Ammon's horn (tissue), 1 donor: Measurements from ENCODE around the gene PPARG.
"Not testable (repeated sequence)": the region's sequence is repeated elsewhere in the genome, so short reads cannot be mapped to it uniquely, and the experiment has no call there.

ENCODE experiments used
- DNase-seq: peaks from one replicate; pipeline ENCODE4 v3.0.0-alpha.2; 2016; ENCODE audit warnings: low spot score

Gene PPARG

DNA sequence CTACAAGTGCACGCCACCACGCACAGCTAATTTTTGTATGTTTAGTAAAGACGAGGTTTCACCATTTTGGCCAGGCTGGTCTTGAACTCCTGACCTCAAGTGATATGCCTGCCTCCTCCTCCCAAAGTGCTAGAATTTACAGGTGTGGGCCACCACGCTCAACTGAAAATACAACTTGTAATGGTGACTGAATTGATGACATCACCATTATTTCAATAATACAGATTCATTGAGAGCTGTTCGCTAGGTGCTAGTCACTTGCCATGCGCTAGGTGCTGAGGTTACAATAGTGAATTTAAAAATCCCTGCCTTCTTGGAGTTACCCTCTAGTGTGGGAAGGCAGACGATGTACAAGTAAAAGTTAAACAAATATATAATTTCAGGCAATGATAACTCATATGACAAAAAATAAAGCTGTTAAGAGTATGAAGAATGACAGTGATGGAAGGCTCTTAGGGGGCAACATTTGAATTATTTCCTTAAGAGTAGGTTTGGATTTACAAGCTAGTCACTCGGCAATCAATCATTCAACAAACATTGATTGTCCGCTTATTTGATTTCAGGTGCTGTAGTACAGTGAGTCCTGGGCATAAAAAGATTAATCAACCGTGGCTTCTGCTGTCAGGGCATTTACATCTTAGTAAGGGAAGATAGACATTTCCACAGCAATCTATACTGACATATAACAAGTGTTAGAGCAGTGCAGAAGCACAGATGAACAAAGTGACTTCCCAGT lies 9.1 kb upstream of the PPARG start:
- no peak for DNase-seq

DNA sequence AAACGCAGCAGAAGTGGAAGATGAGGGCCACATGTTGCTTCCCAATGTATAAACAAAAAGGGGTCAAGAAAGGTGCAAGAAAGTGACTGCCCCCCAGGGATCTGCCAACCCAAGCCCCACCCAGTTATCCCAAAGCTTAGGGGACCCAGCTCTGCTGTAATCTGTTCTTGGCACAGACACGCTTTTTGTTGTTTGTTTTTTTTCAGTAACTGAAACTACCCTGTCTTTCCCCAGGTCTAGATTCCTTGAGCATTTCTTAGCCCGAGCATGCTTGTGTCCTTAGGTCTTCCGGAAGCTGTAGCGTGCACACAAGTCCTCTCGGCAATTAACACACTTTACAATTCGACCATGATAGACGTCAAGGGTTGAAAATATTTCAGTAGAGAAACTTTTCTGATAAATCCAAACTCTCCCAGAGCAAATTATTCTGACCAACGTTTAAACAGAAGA lies 8.5 kb upstream of the PPARG start:
- DNase-seq: no peak

DNA sequence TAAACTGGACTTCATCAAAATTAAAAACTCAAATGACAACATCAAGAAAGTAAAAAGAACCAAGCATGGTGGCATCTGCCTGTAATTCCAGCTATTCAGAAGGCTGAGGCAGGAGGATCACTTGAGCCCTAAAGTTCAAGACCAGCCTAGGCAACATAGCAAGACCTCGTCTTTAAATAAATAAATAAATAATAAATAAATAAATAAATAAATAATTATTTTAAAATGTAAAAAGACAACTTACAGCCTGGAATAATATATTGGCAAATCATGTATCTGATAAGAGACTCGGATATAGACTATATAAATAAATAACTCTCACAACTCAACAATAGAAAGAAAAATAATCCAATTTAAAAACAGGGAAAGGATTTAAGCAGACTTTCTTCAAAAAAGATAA lies 4.3 kb upstream of the PPARG start:
- no peak for DNase-seq

DNA sequence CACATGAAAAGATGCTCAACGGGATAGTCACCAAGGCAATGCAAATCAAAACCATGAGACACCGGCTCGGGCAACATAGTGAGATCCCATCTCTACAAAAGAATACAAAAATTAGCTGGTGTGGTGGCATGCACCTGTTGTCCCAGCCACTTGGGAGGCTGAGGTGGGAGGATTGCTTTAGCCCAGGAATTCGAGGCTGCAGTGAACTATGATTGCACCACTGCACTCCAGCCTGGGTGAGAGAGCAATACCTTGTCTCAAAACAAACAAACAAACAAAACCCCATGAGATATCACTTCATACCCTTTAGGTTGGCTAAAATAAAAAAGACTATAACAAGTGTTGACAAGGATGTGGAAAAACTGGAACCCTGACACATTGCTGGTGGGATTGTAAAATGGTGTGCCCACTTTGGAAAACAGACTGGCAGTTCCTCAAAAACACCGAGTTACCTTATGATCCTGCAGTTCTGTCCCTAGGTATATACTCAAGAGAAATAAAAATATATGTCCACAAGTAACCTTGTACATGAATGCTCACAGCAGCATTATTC lies 3.8 kb upstream of the PPARG start:
- DNase-seq: no peak

DNA sequence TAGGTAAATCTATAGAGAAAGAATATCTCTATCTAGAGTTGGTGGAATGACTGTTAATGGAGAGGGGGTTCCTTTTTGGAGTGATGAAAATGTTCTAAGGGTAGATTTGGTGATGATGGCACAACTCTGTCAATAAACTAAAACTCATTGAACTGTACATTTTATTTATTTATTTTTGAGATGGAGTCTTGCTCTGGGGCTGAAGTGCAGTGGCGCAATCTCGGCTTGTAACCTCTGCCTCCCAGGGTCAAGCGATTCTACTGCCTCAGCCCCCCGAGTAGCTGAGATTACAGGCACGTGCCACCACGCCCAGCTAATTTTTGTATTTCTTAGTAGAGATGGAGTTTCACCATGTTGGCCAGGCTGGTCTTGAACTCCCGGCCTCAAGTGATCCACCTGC lies 3.1 kb upstream of the PPARG start:
- not testable (repeated sequence) for DNase-seq

DNA sequence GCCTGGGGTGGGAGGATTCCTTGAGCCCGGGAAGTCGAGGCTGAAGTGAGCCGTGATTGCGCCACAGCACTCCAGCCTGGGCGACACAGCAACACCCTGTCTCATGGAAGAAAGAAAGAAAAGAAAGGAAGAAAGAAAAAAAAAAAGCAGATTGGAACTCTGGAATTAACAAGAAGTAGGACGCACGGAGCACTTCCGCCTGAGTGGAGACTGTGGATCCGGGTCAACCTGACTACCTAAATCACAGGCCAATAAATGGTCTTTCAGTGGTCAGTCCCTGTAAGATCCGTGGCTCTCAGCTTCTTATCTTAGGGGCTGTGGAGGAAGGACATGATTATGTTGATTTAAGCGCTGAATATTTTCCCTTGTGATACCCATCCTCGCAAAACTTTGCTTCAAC lies 2.4 kb upstream of the PPARG start:
- no peak for DNase-seq

DNA sequence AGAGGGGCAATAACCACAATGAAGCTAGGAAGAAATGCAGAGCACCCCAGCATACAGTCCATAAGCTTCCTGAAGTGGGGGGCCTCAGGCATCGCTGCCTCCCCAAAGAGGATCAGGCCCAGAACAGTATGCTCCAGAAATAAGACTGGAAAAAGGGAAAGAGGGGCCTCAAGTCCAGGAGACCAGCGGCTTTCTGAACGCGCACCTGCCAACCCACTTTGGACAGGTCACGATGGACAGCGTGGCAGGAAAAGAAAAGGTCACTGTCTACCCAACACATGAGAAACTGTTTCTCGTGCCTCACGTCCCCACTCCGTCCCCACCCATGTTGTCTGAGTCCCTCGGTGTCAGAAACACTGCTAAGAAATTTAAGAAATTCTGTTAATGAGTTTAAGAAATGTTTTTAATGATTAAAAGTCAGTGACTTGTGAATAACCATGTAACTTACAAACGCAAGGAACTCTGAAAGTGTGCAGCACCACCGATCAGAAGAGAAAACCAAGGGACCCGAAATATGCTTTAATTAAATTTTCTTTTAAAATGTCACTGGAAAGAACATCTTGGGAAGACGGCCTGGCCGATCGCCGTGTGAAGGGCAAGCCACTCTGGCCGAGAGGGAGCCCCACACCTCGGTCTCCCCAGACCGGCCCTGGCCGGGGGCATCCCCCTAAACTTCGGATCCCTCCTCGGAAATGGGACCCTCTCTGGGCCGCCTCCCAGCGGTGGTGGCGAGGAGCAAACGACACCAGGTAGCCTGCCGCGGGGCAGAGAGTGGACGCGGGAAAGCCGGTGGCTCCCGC lies 1.7 kb upstream of the PPARG start:
- no peak for DNase-seq

DNA sequence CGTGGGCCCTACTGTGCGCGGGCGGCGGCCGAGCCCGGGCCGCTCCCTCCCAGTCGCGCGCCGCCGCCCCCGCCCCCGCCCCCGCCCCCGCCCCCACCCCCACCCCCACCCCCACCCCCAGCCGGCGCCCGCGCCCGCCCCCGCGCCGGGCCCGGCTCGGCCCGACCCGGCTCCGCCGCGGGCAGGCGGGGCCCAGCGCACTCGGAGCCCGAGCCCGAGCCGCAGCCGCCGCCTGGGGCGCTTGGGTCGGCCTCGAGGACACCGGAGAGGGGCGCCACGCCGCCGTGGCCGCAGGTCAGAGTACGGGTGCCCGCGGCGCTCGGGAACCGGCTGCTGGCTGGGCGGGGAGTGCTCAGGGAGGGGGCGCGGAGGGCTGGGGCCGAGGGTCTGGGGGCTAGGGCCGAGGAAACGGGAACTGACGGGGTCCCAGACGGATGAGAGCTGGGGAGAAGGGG lies 1.1 kb upstream of the PPARG start:
- no peak for DNase-seq

DNA sequence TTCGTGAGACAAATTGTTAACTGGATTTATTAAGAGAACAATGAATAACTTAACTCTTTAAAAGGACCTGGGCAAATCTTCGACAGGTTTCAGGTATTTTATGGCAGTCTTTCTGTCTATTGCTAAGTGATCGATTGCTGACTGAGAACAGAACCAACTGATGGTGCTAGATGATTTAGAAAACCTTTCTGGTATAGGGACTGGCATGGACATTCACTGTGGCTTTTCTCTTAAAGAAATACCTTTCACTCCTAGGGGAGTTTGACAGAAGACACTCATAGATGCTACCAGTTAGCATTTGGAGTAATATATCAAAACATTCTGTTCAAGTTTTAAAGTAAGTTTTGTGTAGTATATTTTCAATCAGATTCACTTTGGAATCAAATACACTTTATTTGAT lies 654 bp downstream of the PPARG start:
- no peak for DNase-seq

DNA sequence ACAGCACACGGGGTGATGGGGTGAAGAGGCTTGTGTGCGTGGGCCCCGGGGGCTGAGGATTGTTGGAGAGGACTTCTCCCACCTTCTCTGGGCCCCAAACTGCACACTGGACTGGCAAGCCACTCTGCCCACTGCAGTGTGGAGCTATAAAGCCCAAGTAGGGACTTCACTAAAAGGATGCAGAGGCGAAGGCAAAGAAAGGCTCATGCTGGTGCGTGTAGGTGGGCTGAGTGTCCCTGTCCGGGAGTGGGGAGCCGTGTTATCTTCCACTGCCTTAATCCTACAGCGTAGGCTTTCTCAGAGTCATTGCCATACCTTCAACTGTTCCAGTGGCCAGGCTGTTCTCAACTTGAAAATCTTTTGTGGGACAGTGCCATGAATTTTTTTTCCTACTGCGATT lies 3.9 kb downstream of the PPARG start:
- no peak for DNase-seq

DNA sequence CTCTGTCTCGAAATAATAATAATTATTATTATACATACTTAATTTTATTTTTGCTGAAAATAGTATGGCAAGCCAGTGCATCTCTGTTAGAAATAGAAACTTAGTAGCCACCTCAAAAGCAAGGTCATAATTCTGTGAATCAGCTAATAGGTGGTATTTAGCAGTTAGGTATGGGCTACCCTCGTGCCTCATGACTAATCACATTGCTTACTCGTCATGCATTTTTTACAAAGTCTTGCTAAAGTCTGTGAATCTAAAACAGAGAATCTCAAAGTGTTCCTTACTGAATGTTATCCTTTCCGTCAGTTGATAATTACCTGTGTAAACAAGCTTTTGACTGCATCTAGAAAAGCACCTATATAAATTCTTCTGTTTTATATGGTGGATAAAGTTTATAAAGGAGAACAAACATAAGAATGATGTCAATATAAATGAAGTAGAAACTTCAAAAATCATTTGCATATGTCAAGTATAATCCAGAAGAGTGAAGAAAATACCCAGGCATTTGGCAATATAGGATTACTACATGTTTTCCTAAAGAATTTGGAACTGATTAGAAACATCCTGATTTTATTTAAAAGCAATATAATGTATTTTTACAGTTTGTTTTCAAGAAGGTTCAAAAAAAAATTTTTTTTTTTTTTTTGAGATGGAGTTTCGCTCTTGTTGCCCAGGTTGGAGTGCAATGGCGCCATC lies 6.2 kb downstream of the PPARG start:
- no peak for DNase-seq

DNA sequence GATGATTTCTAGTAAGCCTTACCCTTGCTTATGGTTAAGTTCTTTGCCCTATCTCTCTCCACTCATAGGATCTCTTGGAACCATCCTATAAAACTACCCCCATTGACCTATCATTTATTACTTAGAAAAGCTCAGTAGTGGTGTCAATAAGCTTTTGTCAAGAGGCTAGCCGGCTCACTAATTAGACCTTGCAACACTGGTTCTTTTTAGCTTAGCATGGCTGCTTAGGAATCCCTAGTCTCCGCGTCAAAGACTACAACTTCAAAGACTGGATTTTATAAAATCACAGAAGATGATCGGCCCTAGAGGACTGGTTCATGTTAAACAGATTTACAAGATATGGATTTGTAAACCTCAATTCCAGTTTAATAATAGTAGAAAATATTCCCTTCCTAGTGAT lies 7.6 kb downstream of the PPARG start:
- no peak for DNase-seq

DNA sequence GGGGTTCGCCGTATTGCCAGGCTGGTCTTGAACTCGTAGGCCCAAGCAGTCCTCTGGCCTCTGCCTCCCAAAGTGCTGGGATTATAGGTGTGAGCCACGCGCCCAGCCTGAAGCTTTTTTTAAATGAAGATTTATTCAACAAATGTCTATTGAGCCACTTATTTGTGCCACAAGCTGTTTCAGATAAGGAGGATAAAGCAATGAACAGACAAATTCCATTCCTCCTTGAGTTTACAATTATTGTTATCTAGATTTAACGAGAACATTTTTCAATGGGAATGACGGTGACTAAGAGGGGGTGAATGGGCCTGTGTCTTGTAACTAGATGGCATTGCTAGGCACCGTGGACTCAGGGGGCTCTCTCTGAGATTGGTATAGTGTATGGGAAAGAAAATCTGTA lies 10.2 kb downstream of the PPARG start:
- DNase-seq: no peak

DNA sequence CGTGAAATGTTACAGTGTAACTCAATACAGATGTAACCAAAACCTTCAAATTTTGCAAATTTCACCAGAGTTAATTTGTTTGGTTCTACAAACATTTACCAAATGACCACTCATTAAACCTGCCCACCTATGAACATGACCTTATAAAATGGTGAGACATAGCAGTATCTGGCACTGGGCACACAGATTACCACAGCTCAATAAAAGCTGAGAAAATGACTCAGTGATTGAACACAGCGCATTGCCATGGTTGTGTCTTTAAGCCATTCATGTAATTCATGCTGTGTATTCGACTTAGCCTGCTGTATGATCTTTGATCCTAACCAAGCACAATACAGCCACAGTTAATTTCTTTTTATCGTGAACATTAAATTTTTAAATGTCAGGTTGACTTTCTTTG lies 11.3 kb downstream of the PPARG start:
- DNase-seq: no peak

DNA sequence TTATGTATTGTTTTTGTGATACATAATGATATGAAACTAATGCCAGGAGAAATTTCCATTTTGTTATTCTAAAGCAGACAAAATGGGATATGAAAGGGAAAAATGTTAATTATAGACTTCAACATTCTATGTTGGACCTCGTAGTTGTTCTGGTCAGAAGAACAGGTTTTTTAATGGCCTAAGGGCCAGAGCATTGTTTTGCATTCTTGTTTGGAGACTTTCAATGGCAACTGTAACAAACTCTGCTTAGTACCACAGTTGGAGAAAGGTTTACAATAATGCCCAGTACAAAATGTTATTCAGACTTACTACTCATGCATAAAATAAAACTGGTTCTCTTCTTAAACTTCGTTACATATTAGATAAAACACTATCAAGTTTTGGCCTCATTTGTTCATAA lies 12.2 kb downstream of the PPARG start:
- DNase-seq: no peak

DNA sequence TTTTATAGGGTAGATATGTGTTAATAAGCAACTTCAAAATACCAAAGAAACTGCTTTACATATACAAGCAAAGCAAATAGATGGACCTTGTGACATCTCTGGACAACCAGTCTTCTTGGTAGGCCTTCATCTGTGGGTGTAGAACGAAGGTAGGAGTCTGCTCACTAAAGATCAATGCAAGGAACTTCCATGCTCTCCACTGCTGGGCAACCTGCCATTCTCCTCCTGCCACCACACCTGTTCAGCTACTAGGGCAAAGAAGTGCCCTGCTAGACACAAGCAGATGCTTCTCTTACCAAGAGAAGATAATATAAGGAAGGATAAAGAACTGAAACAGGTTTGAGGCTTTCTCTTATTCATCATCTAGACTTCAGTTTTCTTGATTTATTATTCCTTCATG lies 12.6 kb downstream of the PPARG start:
- DNase-seq: no peak

DNA sequence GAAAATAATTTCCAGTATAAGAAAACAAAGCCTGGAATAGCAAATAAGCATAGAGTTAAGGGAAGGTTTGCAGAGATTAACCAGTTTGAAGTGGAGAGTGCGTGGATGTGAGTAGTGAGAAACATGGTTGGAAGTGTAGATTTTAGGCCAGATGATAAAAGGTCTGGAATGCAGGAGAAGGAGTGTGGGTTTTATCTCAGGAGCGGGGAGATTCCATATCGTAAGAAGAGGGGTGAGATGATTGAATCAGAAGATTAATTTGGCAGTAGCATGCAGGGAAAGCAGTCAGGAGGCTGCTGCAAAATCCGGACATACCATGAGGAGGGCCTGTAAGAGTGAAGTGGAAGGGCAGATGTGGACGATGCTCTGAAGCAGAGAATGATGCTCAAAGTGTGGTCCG lies 13.7 kb downstream of the PPARG start:
- no peak for DNase-seq

DNA sequence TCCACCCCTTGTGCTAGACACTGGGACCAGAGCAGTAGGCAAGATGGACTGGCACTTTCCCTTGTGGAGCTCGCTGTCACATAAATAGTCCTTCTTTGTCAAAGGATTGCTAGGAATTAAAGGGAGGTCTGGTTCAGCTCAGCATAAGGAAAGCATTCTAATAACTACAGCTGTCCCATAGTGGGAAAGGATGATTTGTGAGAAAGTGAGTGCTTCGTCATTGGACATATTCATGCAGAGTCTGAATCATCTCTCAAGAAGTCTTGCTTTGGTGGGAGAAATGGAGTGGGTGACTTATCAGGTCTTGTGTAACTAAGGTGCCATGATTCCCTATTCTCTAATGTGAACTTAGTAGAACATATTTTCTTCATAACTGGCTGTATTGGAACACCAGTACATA lies 14.7 kb downstream of the PPARG start:
- DNase-seq: no peak

DNA sequence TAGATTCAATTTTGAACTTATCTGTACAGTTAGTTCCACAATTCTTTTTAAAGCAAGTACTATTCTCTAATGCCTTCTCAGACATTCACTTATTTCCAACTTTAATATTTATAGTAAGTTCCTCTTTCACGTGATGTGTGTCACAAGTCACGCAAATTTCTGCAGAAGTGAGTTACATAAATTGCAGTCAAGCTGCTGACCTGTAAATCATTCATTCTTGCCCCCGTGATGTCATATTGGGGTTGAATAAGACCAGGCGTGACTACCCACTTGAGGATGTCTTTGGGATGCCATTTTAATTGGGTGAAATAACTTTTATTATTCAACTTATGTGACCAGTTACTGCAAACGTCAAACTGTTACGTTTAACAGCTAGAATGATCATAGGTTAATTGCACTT lies 15.1 kb downstream of the PPARG start:
- no peak for DNase-seq

DNA sequence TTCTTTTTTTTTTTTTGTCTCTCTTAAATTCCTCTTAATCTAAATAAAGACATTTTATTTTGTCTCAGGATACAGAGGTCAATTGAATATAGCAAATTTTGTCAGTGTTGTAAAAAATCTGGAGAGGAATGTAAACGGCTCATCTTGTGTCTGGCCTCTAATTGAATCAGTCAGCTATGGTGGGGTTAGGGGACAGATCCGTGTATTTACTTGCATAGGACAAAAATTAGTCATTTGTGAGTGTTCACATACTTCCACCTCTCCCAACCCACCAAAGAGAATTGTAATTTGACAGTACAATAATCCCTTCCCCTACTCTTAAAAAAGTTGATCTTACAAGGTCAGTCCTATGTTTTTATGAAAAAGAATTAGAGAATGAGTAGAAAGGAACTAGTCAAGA lies 18.3 kb downstream of the PPARG start:
- no peak for DNase-seq

DNA sequence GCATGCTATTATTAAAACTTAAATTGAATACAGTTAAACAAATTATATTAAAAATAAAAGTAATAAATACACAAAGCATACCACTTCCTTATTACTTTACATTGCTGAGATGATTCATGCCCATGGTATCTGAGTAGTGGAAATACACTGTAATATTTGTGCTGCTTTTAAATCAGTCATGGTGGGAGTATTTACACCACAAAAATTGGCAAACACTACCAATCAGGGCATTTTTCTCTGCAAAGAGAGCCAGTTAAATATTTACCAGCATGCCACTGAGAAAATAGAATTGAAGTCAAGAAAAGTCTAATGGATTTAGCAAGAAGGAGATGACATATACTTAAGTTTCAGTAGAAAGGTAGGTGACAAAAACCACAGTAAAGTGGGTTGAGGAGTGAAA lies 19.6 kb downstream of the PPARG start:
- DNase-seq: no peak

DNA sequence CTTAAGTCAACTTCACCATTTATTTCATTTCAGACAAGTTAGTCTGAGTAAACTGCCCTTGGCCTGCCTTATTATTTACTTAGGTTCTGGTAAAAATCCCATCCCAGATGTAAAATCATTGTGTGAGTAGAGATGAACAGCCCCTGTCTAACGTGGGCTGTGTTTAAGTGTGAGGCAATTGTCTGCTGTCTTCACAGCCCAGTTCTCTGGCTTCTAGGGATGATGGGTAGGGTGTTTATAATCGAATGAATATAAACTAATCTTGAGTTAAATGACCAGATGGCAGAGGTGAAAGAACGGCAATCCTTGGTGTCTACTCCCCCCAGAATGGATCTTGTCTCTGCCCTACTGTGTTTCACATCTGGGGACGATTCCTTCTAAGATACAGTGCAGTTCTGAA lies 20.8 kb downstream of the PPARG start:
- no peak for DNase-seq

DNA sequence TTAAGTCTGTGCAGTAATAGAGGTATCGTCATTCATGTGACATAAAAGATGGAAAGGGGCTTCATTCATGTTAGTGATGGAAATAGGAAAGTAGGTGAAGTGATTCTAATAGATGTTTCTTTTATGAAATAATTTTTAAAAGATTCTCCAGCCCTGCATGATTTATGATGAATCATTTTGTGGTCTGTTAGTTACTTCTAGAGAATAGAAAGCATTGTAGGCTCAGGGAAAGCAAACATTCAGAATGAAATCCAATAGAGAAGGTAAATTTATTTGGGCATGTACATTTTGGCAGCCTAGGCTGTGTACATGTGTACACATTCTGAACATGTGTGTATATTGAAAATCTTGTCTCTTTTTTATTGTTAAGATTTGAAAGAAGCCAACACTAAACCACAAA lies 23.1 kb downstream of the PPARG start:
- no peak for DNase-seq
